GM12878 (cell line): Measurements from ENCODE around the gene ZDHHC17.

Experiments
- ASH2L ChIP-seq: fragments of 300-600, 200-600 bp; sonication (generic); IDR thresholded peaks from 2 replicates; pipeline ENCODE4 v1.6.1; 2017; ENCODE audit warnings: low read depth, mild to moderate bottlenecking, borderline replicate concordance
- EZH2 ChIP-seq: IDR thresholded peaks from 2 replicates; pipeline ENCODE4 v1.6.1; 2012; ENCODE audit warnings: low read depth, mild to moderate bottlenecking, control low read depth, inconsistent platforms, low read length, borderline replicate concordance; ENCODE audit not compliant: control insufficient read depth
- KDM1A ChIP-seq: fragments of 200-600 bp; sonication (generic); IDR thresholded peaks from 2 replicates; pipeline ENCODE4 v1.6.1; 2016; ENCODE audit warnings: borderline replicate concordance
- TF ChIP-seq, protein P1 (sequence below), 3 experiments: IDR thresholded peaks in 2 of 3; conservative IDR thresholded peaks in 1 of 3; 2 replicates each; pipeline ENCODE4 v1.5.1; 2011; ENCODE audit warnings: low read depth in 3 of 3, low read length in 3 of 3, mild to moderate bottlenecking in 3 of 3, control low read depth in 2 of 3, moderate library complexity in 2 of 3, inconsistent platforms in 1 of 3, mixed read lengths in 1 of 3; ENCODE audit not compliant: control insufficient read depth in 2 of 3, insufficient read depth in 1 of 3; ENCODE audit errors: extremely low read depth in 1 of 3

DNA sequence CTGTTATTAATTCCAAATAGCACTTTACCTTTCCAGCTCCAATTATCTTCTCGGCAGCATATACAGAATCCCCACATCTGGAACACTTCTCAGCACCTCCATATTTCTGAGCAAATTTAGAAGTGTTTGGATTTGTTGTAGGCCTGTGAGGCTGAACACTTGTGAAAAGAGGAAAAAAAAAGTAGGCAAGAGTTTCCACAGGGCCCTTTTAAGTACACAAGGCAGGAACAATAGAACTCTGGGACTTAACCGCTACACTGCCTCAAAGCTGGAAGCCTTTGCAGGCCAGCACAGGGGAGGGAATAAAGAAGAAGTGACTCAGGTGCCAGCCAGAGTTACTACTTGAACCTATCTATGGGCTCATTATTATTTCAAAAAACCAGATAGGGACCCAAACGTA is 96.3 kb downstream of the ZDHHC17 start:
- TF ChIP-seq ASH2L (no peak), EZH2 (no peak), KDM1A (no peak)
- TF ChIP-seq, protein P1, sequence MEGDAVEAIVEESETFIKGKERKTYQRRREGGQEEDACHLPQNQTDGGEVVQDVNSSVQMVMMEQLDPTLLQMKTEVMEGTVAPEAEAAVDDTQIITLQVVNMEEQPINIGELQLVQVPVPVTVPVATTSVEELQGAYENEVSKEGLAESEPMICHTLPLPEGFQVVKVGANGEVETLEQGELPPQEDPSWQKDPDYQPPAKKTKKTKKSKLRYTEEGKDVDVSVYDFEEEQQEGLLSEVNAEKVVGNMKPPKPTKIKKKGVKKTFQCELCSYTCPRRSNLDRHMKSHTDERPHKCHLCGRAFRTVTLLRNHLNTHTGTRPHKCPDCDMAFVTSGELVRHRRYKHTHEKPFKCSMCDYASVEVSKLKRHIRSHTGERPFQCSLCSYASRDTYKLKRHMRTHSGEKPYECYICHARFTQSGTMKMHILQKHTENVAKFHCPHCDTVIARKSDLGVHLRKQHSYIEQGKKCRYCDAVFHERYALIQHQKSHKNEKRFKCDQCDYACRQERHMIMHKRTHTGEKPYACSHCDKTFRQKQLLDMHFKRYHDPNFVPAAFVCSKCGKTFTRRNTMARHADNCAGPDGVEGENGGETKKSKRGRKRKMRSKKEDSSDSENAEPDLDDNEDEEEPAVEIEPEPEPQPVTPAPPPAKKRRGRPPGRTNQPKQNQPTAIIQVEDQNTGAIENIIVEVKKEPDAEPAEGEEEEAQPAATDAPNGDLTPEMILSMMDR (IDR thresholded peaks at IDR 0.05 in 2 of 3, conservative IDR thresholded peaks at IDR 0.05 in 1 of 3; ENCODE audit: control insufficient read depth in 2 of 3, extremely low read depth in 1 of 3, insufficient read depth in 1 of 3, low read depth in 3 of 3, low read length in 3 of 3) = no peak
